ENCODE data around the gene MIGA2. TPM values are rescaled to one million over a fixed set of nuclear protein-coding genes. Genes with fewer than 3 reads are reported as not detected.
"Not testable (repeated sequence)": the region's sequence is repeated elsewhere in the genome, so short reads cannot be mapped to it uniquely, and the experiment has no call there.

Gene MIGA2
- polyA plus RNA-seq, 6 donors from 2014 or later = 2.7 to 12.8 (median 6.2) TPM

DNA sequence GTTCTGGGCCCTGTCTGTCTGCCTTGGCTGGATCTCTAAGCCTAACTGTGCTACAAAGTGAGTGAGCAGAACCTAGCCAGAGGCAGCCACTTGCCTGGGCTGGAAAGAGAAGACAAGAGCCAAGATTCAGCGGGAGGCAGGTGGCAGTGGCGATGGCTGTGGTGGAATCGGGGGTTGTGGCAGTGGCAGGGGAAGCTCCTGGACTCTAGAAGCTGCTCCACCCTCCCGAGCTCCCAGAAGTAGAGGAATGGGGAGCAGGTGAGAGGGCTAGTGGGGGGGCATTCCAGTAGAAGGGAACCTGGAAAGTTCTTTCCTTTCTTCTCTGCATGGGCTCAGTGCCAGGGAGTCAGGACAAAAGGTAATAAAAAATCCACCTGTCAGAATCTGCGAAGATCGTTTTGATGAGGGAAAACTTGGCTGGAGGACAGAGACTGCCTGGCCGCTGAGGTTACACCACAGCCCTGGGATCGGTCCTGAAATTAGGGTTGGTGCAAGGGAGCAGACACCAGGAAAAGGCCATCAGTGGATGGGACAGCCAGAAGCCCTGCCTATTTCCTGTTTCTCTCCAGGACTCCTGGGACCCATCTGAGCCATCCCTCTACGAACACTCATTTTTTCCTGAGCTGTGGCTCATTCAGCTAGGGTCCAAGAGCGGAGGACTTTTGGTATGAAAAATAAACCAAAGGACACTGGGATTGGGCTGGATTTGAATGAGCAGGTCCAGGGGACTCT lies 72.5 kb downstream of the MIGA2 start:
- H3K4me1 Mint-ChIP-seq = peaks cover 11 to 27% (median 23%) of the 10 kb centered on the region in 3 donors
- no peaks in the 10 kb centered on the region for H3K9me3 Mint-ChIP-seq
- no peaks in the 10 kb centered on the region for H3K27me3 Mint-ChIP-seq
- peak overlapping the region in 1 of 6 donors; percentile 86 for H3K27ac Mint-ChIP-seq
- peak overlapping the region; percentile 51 to 97 (median 87) for H3K4me3 Mint-ChIP-seq
- no peaks in the 10 kb centered on the region for H3K36me3 Mint-ChIP-seq
- ATAC-seq (ENCODE audit: low read depth in 2 of 2) = no peak
- DNase-seq = no peak

DNA sequence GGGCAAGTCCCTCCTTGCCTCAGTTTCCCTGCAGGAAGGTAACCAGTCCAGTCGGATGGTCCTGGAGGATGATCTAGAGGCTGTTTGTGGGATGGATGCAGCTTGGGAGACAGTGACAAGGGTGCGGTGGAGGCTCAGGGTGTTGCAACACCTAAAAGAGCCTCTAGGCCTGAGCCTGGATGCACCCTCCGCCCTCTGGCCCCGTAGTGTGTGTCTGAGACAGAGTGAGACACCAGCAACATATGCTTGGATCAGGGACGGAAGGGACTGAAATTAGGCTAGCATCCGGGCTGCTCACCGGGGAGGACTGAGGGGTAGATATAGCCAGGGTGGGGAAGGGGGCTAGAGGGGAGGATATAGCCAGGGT lies 73.1 kb downstream of the MIGA2 start:
- H3K36me3 Mint-ChIP-seq = no peaks in the 10 kb centered on the region
- H3K4me1 Mint-ChIP-seq = peaks cover 11 to 30% (median 26%) of the 10 kb centered on the region in 3 donors
- peak overlapping the region in 1 of 6 donors; percentile 44 for H3K27ac Mint-ChIP-seq
- ATAC-seq (ENCODE audit: low read depth in 2 of 2) (no peak), DNase-seq (peak; percentile 11)
- H3K27me3 Mint-ChIP-seq = no peaks in the 10 kb centered on the region
- H3K9me3 Mint-ChIP-seq = no peaks in the 10 kb centered on the region
- peak overlapping the region; percentile 72 to 97 (median 87) for H3K4me3 Mint-ChIP-seq

DNA sequence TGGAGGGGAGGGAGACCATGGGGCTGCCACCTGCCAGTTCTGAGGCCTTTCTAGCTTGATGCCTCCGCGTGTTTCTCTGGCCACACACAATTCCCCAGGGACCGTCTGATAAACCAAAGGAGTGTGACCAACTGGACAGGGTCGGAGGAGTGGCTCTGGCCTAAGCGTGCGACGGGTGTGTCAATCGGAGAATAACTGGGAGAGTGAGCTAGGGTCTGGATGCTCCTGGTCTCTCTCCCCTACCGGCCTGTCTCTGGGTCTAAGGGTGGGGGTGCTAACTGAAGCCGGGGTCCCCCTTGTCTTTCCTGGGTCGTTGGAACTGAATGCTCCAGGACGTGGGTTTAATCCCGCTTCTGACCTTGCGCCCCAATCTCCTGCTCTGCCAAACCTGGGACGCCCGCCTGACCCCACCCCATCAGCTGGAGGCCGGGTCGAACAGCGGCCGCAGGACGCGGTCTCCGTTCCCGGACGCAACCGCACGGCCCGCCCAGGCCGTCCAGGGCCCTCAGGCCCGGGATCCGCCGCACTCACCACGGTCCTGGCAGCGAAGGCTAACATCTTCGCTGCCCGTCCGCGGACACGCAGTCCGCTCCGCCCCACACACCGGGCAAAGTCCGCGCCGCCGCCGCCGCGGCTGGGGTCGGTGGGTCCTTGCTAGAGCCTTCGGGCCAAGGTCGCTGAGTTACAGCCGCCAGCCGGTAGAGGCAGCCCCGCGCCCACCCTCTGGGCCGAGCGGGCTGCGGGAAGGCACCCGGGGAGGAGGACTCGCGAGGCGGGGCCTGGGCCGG lies 73.7 kb downstream of the MIGA2 start:
- no peaks in the 10 kb centered on the region for H3K36me3 Mint-ChIP-seq
- H3K27me3 Mint-ChIP-seq = no peaks in the 10 kb centered on the region
- ATAC-seq (ENCODE audit: low read depth in 2 of 2) (no peak), DNase-seq (no peak)
- peak overlapping the region; percentile 29 to 97 (median 94) for H3K4me3 Mint-ChIP-seq
- no peaks in the 10 kb centered on the region for H3K9me3 Mint-ChIP-seq
- H3K27ac Mint-ChIP-seq = peak overlapping the region in 3 of 6 donors; percentile 44 to 88 (median 44)
- H3K4me1 Mint-ChIP-seq = peaks cover 11 to 36% (median 32%) of the 10 kb centered on the region in 3 donors

DNA sequence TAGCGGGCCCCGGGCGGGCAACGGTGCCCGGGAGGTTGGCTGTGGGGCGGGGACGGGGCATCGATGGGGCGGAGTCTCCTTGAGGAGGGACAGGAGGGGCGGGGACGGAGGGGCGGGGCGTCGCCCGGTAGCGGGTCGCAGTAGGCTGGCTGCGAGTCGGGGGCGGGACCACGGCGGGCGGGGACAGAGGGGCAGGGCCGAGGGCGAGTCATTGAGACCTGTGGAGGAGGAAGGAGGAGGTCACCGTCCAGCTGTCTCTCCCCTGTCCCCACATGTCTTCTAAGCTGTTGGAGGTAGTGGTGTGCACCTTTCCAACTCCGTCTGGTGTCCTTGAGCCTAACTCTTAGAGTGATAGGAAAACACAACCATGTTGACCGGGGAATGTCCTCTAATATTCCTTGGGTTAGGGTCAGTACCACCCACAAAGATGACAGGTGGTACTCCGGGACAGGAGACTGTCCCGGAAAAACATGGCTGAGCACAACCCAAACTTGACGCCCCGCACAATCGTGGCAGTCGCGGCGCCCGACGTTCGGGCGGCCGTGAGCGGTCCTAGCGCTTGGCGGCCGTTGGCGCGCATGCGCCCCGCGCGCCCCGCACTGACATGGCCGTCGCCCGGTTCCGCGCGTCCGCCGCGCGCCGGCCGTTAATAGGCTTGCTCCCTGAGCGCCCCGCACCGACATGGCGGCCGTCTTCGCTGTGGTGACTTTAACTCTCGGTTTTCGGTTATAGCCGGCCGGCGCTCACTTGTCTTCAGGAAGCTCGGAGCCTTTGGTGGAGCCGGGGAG lies 74.5 kb downstream of the MIGA2 start, which contains the start of the genes CRAT and PTPA:
Gene CRAT (minus strand): TSS at position 54 of the 788 bp plus-strand sequence. CDS start 284 bp downstream, outside the sequence.
Gene PTPA (plus strand): TSS at position 676 of the 788 bp plus-strand sequence. CDS start 186 bp downstream, outside the sequence.
- DNase-seq = peak; percentile 94
- peak; percentile 86 to 88 for ATAC-seq (ENCODE audit: low read depth in 2 of 2)
- Mint-ChIP-seq H3K4me1 (peaks cover 11 to 36% (median 35%) of the 10 kb centered on the region in 3 donors), H3K27me3 (no peaks in the 10 kb centered on the region), H3K9me3 (no peaks in the 10 kb centered on the region), H3K4me3 (peak within 1 kb of the TSS; percentile 87 to 98 (median 96)), H3K27ac (peak within 1 kb of the TSS; percentile 88 to 97 (median 90)), H3K36me3 (no peaks in the 10 kb centered on the region)

DNA sequence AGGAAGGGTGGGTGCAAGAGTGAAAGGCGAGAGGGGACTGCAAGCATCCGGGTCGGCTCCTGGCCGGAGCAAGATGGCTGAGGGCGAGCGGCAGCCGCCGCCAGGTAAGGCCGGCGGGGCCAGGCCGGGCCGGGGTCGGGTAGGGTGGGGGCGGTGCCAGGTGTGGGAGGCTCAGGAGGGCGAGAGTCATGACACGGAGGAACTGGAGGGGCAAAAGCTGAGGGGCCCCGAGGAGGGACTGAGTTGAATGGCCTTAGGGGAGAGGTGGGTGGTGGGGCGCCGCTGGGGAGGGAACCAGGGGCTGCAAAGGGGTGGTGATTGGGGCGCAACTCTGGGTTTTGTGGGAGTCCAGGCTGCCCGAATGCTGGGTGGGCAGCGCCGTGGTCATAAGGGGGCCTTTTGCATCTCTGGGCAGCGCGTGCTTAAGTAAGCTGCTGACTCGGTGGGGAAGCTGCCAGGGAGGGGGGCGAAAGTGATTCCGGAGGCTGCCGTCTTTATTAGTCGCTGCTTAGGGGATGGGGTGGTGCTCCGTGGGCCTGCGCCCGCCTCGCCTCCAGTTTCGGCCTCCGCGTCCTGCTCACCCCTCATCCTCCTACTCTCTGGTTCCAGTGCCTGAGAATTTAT lies 75.2 kb downstream of the MIGA2 start:
- H3K27me3 Mint-ChIP-seq = no peaks in the 10 kb centered on the region
- H3K4me1 Mint-ChIP-seq = peaks cover 11 to 36% (median 35%) of the 10 kb centered on the region in 3 donors
- H3K4me3 Mint-ChIP-seq = peak overlapping the region; percentile 87 to 98 (median 96)
- no peaks in the 10 kb centered on the region for H3K36me3 Mint-ChIP-seq
- DNase-seq (peak; percentile 21), ATAC-seq (ENCODE audit: low read depth in 2 of 2) (peak; percentile 1 to 2)
- H3K9me3 Mint-ChIP-seq = no peaks in the 10 kb centered on the region
- peak overlapping the region; percentile 58 to 97 (median 88) for H3K27ac Mint-ChIP-seq

DNA sequence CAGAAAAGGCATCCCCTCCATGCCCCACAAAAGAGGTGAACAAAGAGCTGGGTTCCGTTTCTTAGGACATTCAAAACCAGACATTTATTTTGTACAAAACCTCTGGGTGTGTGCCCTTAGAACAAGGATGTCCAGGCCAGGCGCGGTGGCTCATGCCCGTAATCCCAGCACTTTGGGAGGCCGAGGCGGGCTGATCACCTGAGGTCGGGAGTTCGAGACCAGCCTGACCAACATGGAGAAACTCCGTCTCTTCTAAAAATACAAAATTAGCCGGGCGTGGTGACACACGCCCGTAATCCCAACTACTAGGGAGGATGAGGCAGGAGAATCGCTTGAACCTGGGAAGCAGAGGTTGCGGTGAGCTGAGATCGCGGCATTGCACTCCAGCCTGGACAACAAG lies 76.1 kb downstream of the MIGA2 start:
- not testable (repeated sequence) for H3K36me3 Mint-ChIP-seq; H3K27me3 Mint-ChIP-seq; H3K9me3 Mint-ChIP-seq; ATAC-seq (ENCODE audit: low read depth in 2 of 2); DNase-seq
- Mint-ChIP-seq H3K27ac (peak overlapping the region in 1 of 6 donors; percentile 88), H3K4me3 (peak overlapping the region; percentile 87 to 98 (median 96)), H3K4me1 (peaks cover 11 to 37% (median 36%) of the 10 kb centered on the region in 3 donors)

DNA sequence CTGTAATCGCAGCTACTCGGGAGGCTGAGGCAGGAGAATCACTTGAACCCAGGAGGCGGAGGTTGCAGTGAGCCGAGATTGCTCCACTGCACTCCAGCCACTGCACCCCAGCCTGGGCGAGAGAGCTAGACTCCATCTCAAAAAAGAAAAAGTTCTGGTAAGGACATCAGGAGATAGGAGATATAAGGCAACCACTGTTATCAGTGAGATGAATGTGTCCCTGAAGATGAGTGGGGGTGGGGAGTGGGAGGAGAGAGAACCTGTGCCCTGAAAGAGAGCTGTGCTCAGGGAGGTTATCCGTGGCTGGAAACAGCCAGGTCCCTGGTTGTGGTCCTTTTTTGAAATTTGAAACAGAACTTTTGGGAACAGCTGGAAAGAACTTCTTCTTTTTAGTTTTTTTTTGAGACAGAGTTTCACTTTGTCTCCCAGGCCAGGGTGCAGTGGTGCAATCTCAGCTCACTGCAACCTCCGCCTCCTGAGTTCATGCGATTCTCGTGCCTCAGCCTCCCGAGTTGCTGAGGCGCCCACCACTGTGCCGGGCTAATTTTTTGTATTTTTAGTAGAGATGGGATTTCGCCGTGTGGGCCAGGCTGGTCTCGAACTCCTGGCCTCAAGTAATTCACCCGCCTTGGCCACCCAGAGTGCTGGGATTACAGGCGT lies 77.3 kb downstream of the MIGA2 start:
- peaks cover 11 to 40% (median 32%) of the 10 kb centered on the region in 3 donors for H3K4me1 Mint-ChIP-seq

DNA sequence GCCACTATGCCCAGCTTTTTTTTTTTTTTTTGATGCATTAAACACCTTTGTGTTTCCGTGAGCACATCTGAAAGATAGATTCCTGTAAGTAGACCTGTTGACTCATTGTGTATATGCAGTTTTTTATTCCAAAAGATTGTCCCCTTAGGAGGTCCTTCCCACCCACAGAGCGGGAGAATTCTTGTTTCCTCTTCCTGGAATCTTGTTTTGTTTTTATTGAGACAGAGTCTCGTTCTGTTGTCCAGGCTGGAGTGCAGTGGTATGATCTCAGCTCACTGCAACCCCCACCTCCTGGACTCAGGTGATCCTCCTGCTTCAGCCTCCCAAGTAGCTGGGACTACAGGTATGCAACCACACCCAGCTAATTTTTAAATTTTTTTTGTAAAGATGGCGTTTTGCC lies 82.4 kb downstream of the MIGA2 start:
- no peak for DNase-seq
- Mint-ChIP-seq H3K27me3 (no peaks in the 10 kb centered on the region), H3K4me3 (no peak overlapping the region)

More for the DNA sequence above, 77.3 kb downstream of the MIGA2 start:
- H3K27ac Mint-ChIP-seq = peak overlapping the region in 1 of 6 donors; percentile 32
- no peaks in the 10 kb centered on the region for H3K27me3 Mint-ChIP-seq
- no peaks in the 10 kb centered on the region for H3K9me3 Mint-ChIP-seq
- peak overlapping the region in 4 of 8 donors; percentile 25 to 97 (median 54) for H3K4me3 Mint-ChIP-seq
- ATAC-seq (ENCODE audit: low read depth in 2 of 2) (no peak), DNase-seq (no peak)
- no peaks in the 10 kb centered on the region for H3K36me3 Mint-ChIP-seq

DNA sequence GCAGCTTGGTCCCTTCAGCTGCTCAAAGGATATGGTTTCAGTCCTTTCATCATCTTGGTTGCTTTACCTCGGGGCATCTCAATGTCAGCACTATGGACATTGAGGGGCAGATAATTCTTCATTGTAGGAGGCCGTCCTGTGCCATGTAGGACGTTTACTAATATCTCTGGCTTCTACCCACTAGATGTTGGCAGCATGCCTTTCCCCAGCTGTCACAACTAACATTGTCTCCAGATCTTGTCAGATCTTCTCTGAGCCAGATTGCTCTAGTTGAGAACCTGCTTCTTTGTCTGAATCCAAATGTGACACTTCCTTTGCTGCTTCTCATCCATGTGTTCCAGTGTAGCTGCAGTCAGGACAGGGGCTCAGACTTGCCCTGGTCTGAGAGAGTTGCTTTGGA lies 85.1 kb downstream of the MIGA2 start:
- peaks cover 7 to 8% of the 10 kb centered on the region in 2 donors for H3K36me3 Mint-ChIP-seq
- no peak overlapping the region for H3K4me3 Mint-ChIP-seq
- peaks cover 0 to 23% (median 0%) of the 10 kb centered on the region in 3 donors for H3K4me1 Mint-ChIP-seq
- DNase-seq (no peak), ATAC-seq (ENCODE audit: low read depth in 2 of 2) (no peak)
- H3K27me3 Mint-ChIP-seq = no peaks in the 10 kb centered on the region
- H3K27ac Mint-ChIP-seq = peak overlapping the region in 2 of 6 donors; percentile 28 to 65
- H3K9me3 Mint-ChIP-seq = no peaks in the 10 kb centered on the region

More for the DNA sequence above, 82.4 kb downstream of the MIGA2 start:
- Mint-ChIP-seq H3K9me3 (no peaks in the 10 kb centered on the region), H3K4me1 (peaks cover 0 to 37% (median 11%) of the 10 kb centered on the region in 3 donors), H3K36me3 (peaks cover 5 to 7% of the 10 kb centered on the region in 2 donors), H3K27ac (no peak overlapping the region)
- no peak for ATAC-seq (ENCODE audit: low read depth in 2 of 2)

Other genes with a start within 250 kb of the MIGA2 start
- gene TBC1D13, start 249.4 kb upstream of the MIGA2 start, polyA plus RNA-seq (ENCODE audit: low read depth in 6 of 6) = 10 to 100 TPM; 23.8 to 39.7 (median 25.6) TPM
- gene ENDOG, start 218.1 kb upstream of the MIGA2 start, polyA plus RNA-seq (ENCODE audit: low read depth in 6 of 6) = 10 to 100 TPM in 4 of 6 donors, 1 to 10 TPM in 2; 5.0 to 17.8 (median 14.7) TPM
- 10 to 100 TPM; 38.6 to 60.4 (median 52.5) TPM for gene SPOUT1, start 206.8 kb upstream of the MIGA2 start, polyA plus RNA-seq (ENCODE audit: low read depth in 6 of 6)
- gene KYAT1, start 154.7 kb upstream of the MIGA2 start, polyA plus RNA-seq (ENCODE audit: low read depth in 6 of 6) = 1 to 10 TPM; 7.0 to 9.7 (median 8.5) TPM
- gene LRRC8A, start 154.5 kb upstream of the MIGA2 start, polyA plus RNA-seq (ENCODE audit: low read depth in 6 of 6) = 10 to 100 TPM in 5 of 6 donors, 1 to 10 TPM in 1; 8.7 to 25.5 (median 14.6) TPM
- gene PHYHD1, start 115.6 kb upstream of the MIGA2 start, polyA plus RNA-seq (ENCODE audit: low read depth in 6 of 6) = under 1 TPM in 2 of 6 donors, not detected in 4; 0.34 to 0.39 TPM
- 10 to 100 TPM in 4 of 6 donors, 1 to 10 TPM in 2; 9.3 to 14.2 (median 10.4) TPM for gene DOLK, start 89.0 kb upstream of the MIGA2 start, polyA plus RNA-seq (ENCODE audit: low read depth in 6 of 6)
- 10 to 100 TPM; 20.2 to 30.2 (median 24.7) TPM for gene NUP188, start 88.9 kb upstream of the MIGA2 start, polyA plus RNA-seq (ENCODE audit: low read depth in 6 of 6)
- gene SH3GLB2, start 8.3 kb upstream of the MIGA2 start, polyA plus RNA-seq (ENCODE audit: low read depth in 6 of 6) = 10 to 100 TPM; 18.0 to 38.7 (median 30.5) TPM
- gene DOLPP1, start 44.5 kb downstream of the MIGA2 start, polyA plus RNA-seq (ENCODE audit: low read depth in 6 of 6) = 1 to 10 TPM; 3.2 to 9.7 (median 6.4) TPM
- 10 to 100 TPM in 1 of 6 donors, 1 to 10 TPM in 5; 4.5 to 11.0 (median 7.5) TPM for gene CRAT, start 74.2 kb downstream of the MIGA2 start, polyA plus RNA-seq (ENCODE audit: low read depth in 6 of 6)
- 10 to 100 TPM in 5 of 6 donors, 1 to 10 TPM in 1; 8.1 to 18.0 (median 13.5) TPM for gene PTPA, start 74.8 kb downstream of the MIGA2 start, polyA plus RNA-seq (ENCODE audit: low read depth in 6 of 6)
- under 1 TPM in 2 of 6 donors, not detected in 4; 0.09 TPM for gene IER5L, start 141.6 kb downstream of the MIGA2 start, polyA plus RNA-seq (ENCODE audit: low read depth in 6 of 6)